Central memory CD8-positive, alpha-beta T cell (primary cell): ENCODE results near the gene HOXC10.

Experiments
- ATAC-seq: fragments of 150-1000 bp; cut with Tn5 transposase; replicated peaks from 2 replicates; pipeline ENCODE4 v1.10.0; 2022; ENCODE audit warnings: mild to moderate bottlenecking, moderate FRiP score, moderate number of reproducible peaks; ENCODE audit not compliant: poor library complexity, severe bottlenecking; ENCODE audit errors: extremely low read depth
- DNase-seq, 2 donors: peaks; one replicate each; pipeline ENCODE4 v3.0.0; 2021; ENCODE audit warnings: low spot score in 2 of 2
- H3K27ac Mint-ChIP-seq: one replicate; pipeline ENCODE4 v1.8.0; 2022; ENCODE audit warnings: low read depth, mild to moderate bottlenecking, moderate library complexity, mixed read lengths
- H3K27me3 Mint-ChIP-seq: one replicate; pipeline ENCODE4 v1.8.0; 2022; ENCODE audit warnings: mixed read lengths
- H3K36me3 Mint-ChIP-seq: one replicate; pipeline ENCODE4 v1.8.0; 2022; ENCODE audit warnings: mild to moderate bottlenecking, moderate library complexity, mixed read lengths; ENCODE audit not compliant: insufficient read depth
- H3K4me1 Mint-ChIP-seq: one replicate; pipeline ENCODE4 v1.8.0; 2022; ENCODE audit warnings: mixed read lengths
- H3K4me3 Mint-ChIP-seq: one replicate; pipeline ENCODE4 v1.8.0; 2022; ENCODE audit warnings: mild to moderate bottlenecking, moderate library complexity, mixed read lengths
- H3K9me3 Mint-ChIP-seq: one replicate; pipeline ENCODE4 v1.8.0; 2022; ENCODE audit warnings: mixed read lengths

The HOXC10 gene

GRCh38 chr12:54004063-54004840 lies 19.3 kb downstream of the HOXC10 start:
- H3K4me1 Mint-ChIP-seq, result peaks cover 30% of the 10 kb centered on the region
- peaks cover 100% of the 10 kb centered on the region for H3K27me3 Mint-ChIP-seq
- H3K9me3 Mint-ChIP-seq, result no peaks in the 10 kb centered on the region
- ATAC-seq, result no peak
- H3K36me3 Mint-ChIP-seq, result peaks cover 27% of the 10 kb centered on the region
- no peak overlapping the region for H3K27ac Mint-ChIP-seq
- no peak overlapping the region for H3K4me3 Mint-ChIP-seq
- no peak for DNase-seq

GRCh38 chr12:54004841-54005530 lies 20.0 kb downstream of the HOXC10 start:
- DNase-seq (no peak), ATAC-seq (no peak)
- no peaks in the 10 kb centered on the region for H3K9me3 Mint-ChIP-seq
- H3K4me1 Mint-ChIP-seq, result peaks cover 32% of the 10 kb centered on the region
- H3K27ac Mint-ChIP-seq, result no peak overlapping the region
- H3K36me3 Mint-ChIP-seq, result peaks cover 25% of the 10 kb centered on the region
- no peak overlapping the region for H3K4me3 Mint-ChIP-seq
- H3K27me3 Mint-ChIP-seq, result peaks cover 100% of the 10 kb centered on the region

- H3K36me3 Mint-ChIP-seq, result peaks cover 25% of the 10 kb centered on the region
- H3K9me3 Mint-ChIP-seq, result no peaks in the 10 kb centered on the region
- H3K4me3 Mint-ChIP-seq, result no peak overlapping the region
- peaks cover 100% of the 10 kb centered on the region for H3K27me3 Mint-ChIP-seq
- no peak for ATAC-seq
- H3K4me1 Mint-ChIP-seq, result peaks cover 32% of the 10 kb centered on the region
- H3K27ac Mint-ChIP-seq, result no peak overlapping the region
- no peak for DNase-seq
Observed at GRCh38 chr12:54005531-54005852, 20.5 kb downstream of the HOXC10 start.

DNA sequence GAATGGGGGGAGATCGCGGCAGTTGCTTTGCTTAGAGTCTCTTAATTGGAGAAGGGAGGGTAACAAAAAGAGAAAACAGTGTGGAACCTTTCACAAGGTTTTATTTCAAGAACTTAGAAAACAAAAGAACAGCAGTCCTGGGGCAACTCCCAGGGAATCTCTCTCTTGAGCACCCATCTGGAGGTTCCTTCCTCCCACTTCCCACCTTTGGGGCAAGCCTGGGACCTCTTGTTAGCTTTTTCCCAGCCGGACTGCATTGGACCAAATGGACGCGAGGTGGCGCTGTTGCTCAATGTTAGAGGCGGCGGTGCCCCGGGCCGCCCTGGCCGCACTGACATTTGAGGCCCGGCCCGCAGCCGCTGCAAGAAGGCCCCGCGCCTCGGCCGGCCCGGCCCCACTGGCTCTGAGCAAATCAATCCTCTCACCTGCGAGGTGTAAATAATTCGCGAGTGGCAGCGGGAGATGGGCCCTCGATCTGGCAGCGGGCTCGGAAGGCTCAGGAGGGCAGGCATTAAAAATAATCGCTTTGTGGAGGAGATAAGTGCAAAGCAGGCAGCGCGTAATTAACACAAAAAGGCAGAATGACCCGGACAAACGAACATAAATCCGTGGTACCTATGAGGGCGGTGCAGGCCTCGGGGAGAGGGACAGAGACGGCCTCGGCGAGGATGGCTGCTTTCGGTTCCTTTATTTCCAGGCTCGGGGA lies 21.1 kb downstream of the HOXC10 start:
- DNase-seq (peak; percentile 76 to 92), ATAC-seq (peak; percentile 70)
- H3K4me1 Mint-ChIP-seq, result peaks cover 35% of the 10 kb centered on the region
- H3K36me3 Mint-ChIP-seq, result peaks cover 25% of the 10 kb centered on the region
- H3K9me3 Mint-ChIP-seq, result no peaks in the 10 kb centered on the region
- H3K27ac Mint-ChIP-seq, result peak overlapping the region; percentile 32
- H3K27me3 Mint-ChIP-seq, result peaks cover 100% of the 10 kb centered on the region
- H3K4me3 Mint-ChIP-seq, result peak overlapping the region; percentile 77

- Mint-ChIP-seq H3K4me1 (peaks cover 42% of the 10 kb centered on the region), H3K4me3 (peak overlapping the region; percentile 77), H3K27ac (peak overlapping the region; percentile 32)
Observed at GRCh38 chr12:54006559-54007220, 21.7 kb downstream of the HOXC10 start.

GRCh38 chr12:54007538-54008259 lies 22.8 kb downstream of the HOXC10 start:
- peaks cover 100% of the 10 kb centered on the region for H3K27me3 Mint-ChIP-seq
- DNase-seq, result no peak
- H3K4me3 Mint-ChIP-seq, result peak overlapping the region; percentile 68
- H3K36me3 Mint-ChIP-seq, result peaks cover 20% of the 10 kb centered on the region
- no peaks in the 10 kb centered on the region for H3K9me3 Mint-ChIP-seq
- H3K27ac Mint-ChIP-seq, result no peak overlapping the region
- ATAC-seq, result no peak
- H3K4me1 Mint-ChIP-seq, result peaks cover 40% of the 10 kb centered on the region

More at GRCh38 chr12:54006559-54007220, 21.7 kb downstream of the HOXC10 start:
- ATAC-seq, result no peak
- peaks cover 20% of the 10 kb centered on the region for H3K36me3 Mint-ChIP-seq
- H3K27me3 Mint-ChIP-seq, result peaks cover 100% of the 10 kb centered on the region
- H3K9me3 Mint-ChIP-seq, result no peaks in the 10 kb centered on the region
- no peak for DNase-seq

- Mint-ChIP-seq H3K4me1 (peaks cover 40% of the 10 kb centered on the region), H3K4me3 (peak overlapping the region; percentile 68), H3K36me3 (peaks cover 20% of the 10 kb centered on the region), H3K9me3 (no peaks in the 10 kb centered on the region), H3K27me3 (peaks cover 100% of the 10 kb centered on the region), H3K27ac (no peak overlapping the region)
- no peak for DNase-seq
- no peak for ATAC-seq
Observed at GRCh38 chr12:54008260-54008552, 23.3 kb downstream of the HOXC10 start.

GRCh38 chr12:54009171-54010052 lies 24.5 kb downstream of the HOXC10 start:
- ATAC-seq, result peak; percentile 33
- Mint-ChIP-seq H3K27me3 (peaks cover 100% of the 10 kb centered on the region), H3K4me3 (peak overlapping the region; percentile 68), H3K36me3 (peaks cover 24% of the 10 kb centered on the region), H3K4me1 (peaks cover 40% of the 10 kb centered on the region), H3K27ac (peak overlapping the region; percentile 87), H3K9me3 (no peaks in the 10 kb centered on the region)
- no peak for DNase-seq

- no peaks in the 10 kb centered on the region for H3K9me3 Mint-ChIP-seq
- H3K27ac Mint-ChIP-seq, result no peak overlapping the region
- peak overlapping the region; percentile 68 for H3K4me3 Mint-ChIP-seq
- ATAC-seq (no peak), DNase-seq (no peak)
- H3K4me1 Mint-ChIP-seq, result peaks cover 46% of the 10 kb centered on the region
- H3K36me3 Mint-ChIP-seq, result peaks cover 27% of the 10 kb centered on the region
- H3K27me3 Mint-ChIP-seq, result peaks cover 100% of the 10 kb centered on the region
Observed at GRCh38 chr12:54010053-54010971, 25.4 kb downstream of the HOXC10 start.

- no peaks in the 10 kb centered on the region for H3K9me3 Mint-ChIP-seq
- H3K4me1 Mint-ChIP-seq, result peaks cover 40% of the 10 kb centered on the region
- H3K27ac Mint-ChIP-seq, result no peak overlapping the region
- peaks cover 22% of the 10 kb centered on the region for H3K36me3 Mint-ChIP-seq
- peaks cover 95% of the 10 kb centered on the region for H3K27me3 Mint-ChIP-seq
- DNase-seq (no peak), ATAC-seq (no peak)
- H3K4me3 Mint-ChIP-seq, result peak overlapping the region; percentile 4
Observed at GRCh38 chr12:54010972-54011664, 26.2 kb downstream of the HOXC10 start.
